Kidney epithelial cell (primary cell): ENCODE results near the gene TIMP2. TPM values are rescaled to one million over a fixed set of nuclear protein-coding genes. Genes with fewer than 3 reads are reported as not detected.

Experiments
- DNase-seq: peaks from one replicate; pipeline ENCODE4 v3.0.0-alpha.2; 2010; ENCODE audit warnings: low read depth
- H3K27me3 ChIP-seq: 2 replicates; pipeline ENCODE4 v1.6.0; 2011; ENCODE audit warnings: low read length; ENCODE audit not compliant: control insufficient read depth, insufficient read depth
- H3K36me3 ChIP-seq: 2 replicates; pipeline ENCODE4 v1.5.1; 2011; ENCODE audit warnings: low read length; ENCODE audit not compliant: control insufficient read depth, insufficient read depth
- H3K4me3 ChIP-seq: 2 replicates; pipeline ENCODE4 v1.5.1; 2011; ENCODE audit warnings: low read depth, mild to moderate bottlenecking, control low read depth, low read length
- total RNA-seq: library from RNA; depleted of rRNA; stranded (reverse); fragments of >200 nt; gene quantifications from 2 replicates; pipeline ENCODE4 v1.2.3, GENCODE V29; 2015
- TF ChIP-seq, protein P1 (sequence below): IDR thresholded peaks from 2 replicates; pipeline ENCODE4 v1.5.1; 2011; ENCODE audit warnings: mild to moderate bottlenecking, moderate library complexity, low read length, control low read depth, inconsistent platforms; ENCODE audit not compliant: insufficient read depth, poor library complexity, severe bottlenecking

The TIMP2 gene
- total RNA-seq, 1 donor from 2014 or later, result 130 TPM

DNA sequence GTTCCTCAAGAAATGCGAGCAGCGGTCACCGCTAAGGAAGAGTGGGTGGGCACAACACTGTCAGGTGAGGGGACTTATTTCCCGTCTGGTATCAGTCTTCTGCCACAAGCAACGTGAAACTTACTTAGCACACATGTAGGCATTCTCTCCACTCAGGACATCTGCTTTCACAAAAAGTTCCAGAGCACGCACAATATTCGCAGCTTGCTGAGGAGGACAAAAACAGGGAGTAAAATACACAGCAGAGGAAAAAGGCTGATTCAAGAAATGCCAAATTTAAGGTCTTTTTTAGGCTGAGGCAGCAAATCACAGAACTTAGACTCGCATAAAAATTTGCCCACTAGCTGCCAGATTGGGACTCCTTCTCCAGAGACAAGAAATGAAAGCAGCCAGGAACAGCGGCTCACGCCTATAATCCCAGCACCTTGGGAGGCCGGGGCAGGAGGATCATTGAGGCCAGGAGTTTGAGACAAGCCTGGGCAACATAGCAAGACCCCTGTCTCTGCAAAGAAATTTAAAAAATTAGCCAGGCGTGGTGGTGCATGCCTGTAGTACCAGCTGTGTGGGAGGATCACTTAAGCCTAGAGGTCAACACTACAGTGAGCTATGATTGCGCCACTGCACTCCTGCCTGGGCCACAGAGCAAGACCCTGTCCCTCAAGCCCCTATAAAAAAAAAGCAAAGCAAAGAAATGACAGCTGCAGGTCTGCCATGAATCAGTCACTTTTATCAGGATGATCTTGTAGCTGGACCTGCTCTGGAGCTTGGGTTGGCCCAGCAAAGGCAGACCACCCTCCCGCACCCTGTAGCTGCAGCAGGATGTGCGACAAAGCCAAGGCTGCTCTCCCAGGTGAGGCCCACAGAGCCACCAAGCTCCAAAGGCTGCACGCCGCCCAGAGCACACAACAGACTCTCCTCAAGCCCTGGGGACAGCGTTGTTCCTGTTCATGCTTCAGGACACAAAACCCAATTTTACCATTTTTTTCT lies 105.1 kb downstream of the TIMP2 start:
- Histone ChIP-seq H3K36me3 (peaks cover 3% of the 10 kb centered on the region), H3K4me3 (no peak overlapping the region)

GRCh38 chr17:78819402-78819801 lies 105.8 kb downstream of the TIMP2 start:
- peaks cover 3% of the 10 kb centered on the region for H3K36me3 ChIP-seq
- no peaks in the 10 kb centered on the region for H3K27me3 ChIP-seq
- no peak for DNase-seq
- no peak overlapping the region for H3K4me3 ChIP-seq
- TF ChIP-seq, protein P1, sequence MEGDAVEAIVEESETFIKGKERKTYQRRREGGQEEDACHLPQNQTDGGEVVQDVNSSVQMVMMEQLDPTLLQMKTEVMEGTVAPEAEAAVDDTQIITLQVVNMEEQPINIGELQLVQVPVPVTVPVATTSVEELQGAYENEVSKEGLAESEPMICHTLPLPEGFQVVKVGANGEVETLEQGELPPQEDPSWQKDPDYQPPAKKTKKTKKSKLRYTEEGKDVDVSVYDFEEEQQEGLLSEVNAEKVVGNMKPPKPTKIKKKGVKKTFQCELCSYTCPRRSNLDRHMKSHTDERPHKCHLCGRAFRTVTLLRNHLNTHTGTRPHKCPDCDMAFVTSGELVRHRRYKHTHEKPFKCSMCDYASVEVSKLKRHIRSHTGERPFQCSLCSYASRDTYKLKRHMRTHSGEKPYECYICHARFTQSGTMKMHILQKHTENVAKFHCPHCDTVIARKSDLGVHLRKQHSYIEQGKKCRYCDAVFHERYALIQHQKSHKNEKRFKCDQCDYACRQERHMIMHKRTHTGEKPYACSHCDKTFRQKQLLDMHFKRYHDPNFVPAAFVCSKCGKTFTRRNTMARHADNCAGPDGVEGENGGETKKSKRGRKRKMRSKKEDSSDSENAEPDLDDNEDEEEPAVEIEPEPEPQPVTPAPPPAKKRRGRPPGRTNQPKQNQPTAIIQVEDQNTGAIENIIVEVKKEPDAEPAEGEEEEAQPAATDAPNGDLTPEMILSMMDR, result no peak

More for the DNA sequence above, 105.1 kb downstream of the TIMP2 start:
- no peaks in the 10 kb centered on the region for H3K27me3 ChIP-seq
- TF ChIP-seq, protein P1, result no peak
- no peak for DNase-seq

GRCh38 chr17:78818932-78819331 lies 106.3 kb downstream of the TIMP2 start:
- Histone ChIP-seq H3K27me3 (no peaks in the 10 kb centered on the region), H3K4me3 (no peak overlapping the region), H3K36me3 (peaks cover 7% of the 10 kb centered on the region)
- TF ChIP-seq, protein P1, result no peak
- DNase-seq, result no peak

DNA sequence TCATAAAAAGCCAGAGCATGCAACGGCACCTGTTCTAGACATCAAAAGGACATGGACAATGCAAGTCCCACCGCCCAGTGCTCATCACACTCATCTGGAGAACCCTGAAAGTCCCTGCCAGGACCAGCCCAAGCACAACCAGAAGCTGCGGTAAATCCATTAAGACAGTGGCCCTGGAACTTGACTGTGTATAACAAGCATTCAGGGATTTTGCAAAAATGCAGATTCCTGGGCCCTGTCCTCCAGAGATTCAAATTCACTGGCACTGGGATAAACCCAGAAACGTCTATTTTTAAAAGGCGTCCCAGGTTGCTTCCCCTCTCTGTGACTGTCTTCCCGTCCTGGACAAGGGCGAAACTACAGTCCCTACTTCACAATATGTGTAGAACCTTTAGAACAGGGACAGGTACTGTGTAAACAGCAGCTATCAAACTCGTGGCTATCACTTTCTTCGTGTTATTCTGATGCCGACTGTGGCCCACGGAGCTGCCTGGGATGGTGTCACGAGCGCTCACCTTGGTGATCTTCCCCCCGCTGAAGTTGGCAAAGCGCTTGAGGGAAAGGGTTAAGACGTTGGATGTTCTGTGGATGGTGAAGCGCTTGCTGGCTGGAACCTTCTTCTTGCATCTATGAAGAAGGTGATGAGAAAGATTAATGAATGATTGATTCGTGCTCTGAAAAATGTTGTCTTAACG lies 106.9 kb downstream of the TIMP2 start:
- TF ChIP-seq, protein P1, result no peak
- Histone ChIP-seq H3K27me3 (no peaks in the 10 kb centered on the region), H3K36me3 (peaks cover 7% of the 10 kb centered on the region), H3K4me3 (no peak overlapping the region)
- no peak for DNase-seq

DNA sequence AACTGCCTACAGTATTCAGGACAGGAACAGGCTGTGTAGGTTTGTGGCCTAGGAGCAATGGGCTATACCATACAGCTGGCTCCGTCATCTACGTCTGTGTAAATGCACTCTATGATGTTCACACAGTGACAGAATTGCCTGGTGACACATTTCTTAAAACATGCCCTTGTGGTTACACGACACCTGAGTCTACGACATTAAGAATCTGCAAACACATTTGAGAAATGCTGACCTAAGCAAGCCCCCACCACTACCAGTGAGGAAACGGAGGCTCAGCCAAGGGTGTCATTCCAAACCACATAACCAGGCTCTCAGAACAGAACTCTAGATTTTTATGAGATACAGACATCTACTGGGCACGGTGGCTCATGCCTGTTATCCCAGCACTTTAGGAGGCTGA lies 108.1 kb downstream of the TIMP2 start:
- DNase-seq, result no peak
- H3K36me3 ChIP-seq, result peaks cover 7% of the 10 kb centered on the region

More for the DNA sequence above, 108.1 kb downstream of the TIMP2 start:
- H3K4me3 ChIP-seq, result no peak overlapping the region
- H3K27me3 ChIP-seq, result no peaks in the 10 kb centered on the region
- TF ChIP-seq, protein P1, result no peak
